HepG2 (cell line): Measurements from ENCODE around the gene CDK17. TPM values are rescaled to one million over a fixed set of nuclear protein-coding genes. Genes with fewer than 3 reads are reported as not detected.

Source experiments
- CHD4 ChIP-seq: fragments of 200-600 bp; sonication (generic); IDR thresholded peaks from 2 replicates; pipeline ENCODE4 v1.7.0; 2017; ENCODE audit warnings: mild to moderate bottlenecking, low read length, borderline replicate concordance
- HDAC1 ChIP-seq: sonication (generic); formaldehyde crosslinking; IDR thresholded peaks from 2 replicates; pipeline ENCODE4 v1.5.1; 2020; ENCODE audit warnings: mild to moderate bottlenecking, missing genetic modification reagents
- HIVEP1 ChIP-seq: sonication (generic); formaldehyde crosslinking; IDR thresholded peaks from 2 replicates; pipeline ENCODE4 v1.4.0; 2020; ENCODE audit warnings: mild to moderate bottlenecking, missing genetic modification reagents
- KAT7 ChIP-seq: IDR thresholded peaks from 2 replicates; pipeline ENCODE4 v1.6.1; 2018; ENCODE audit warnings: borderline replicate concordance, missing compliant biosample characterization
- MAFG ChIP-seq: sonication (generic); formaldehyde crosslinking; IDR thresholded peaks from 2 replicates; pipeline ENCODE4 v1.5.1; 2020; ENCODE audit warnings: mild to moderate bottlenecking, missing genetic modification reagents
- MEF2D ChIP-seq: sonication (generic); formaldehyde crosslinking; IDR thresholded peaks from 2 replicates; pipeline ENCODE4 v1.5.1; 2020; ENCODE audit warnings: mild to moderate bottlenecking, missing genetic modification reagents
- NPAS2 ChIP-seq: sonication (generic); formaldehyde crosslinking; IDR thresholded peaks from 2 replicates; pipeline ENCODE4 v1.8.0; 2022; ENCODE audit warnings: mild to moderate bottlenecking, missing genetic modification reagents, borderline replicate concordance
- NR2C2 ChIP-seq: sonication (generic); formaldehyde crosslinking; IDR thresholded peaks from 2 replicates; pipeline ENCODE4 v1.4.0; 2020; ENCODE audit warnings: missing genetic modification reagents, mild to moderate bottlenecking, moderate library complexity, borderline replicate concordance
- POLR2G ChIP-seq: fragments of 200-400 bp; formaldehyde crosslinking; IDR thresholded peaks from 2 replicates; pipeline ENCODE4 v1.6.1; 2018; ENCODE audit warnings: mild to moderate bottlenecking, low read depth, low read length, moderate library complexity
- RBM22 ChIP-seq: fragments of 200-400 bp; formaldehyde crosslinking; optimal IDR thresholded peaks from 2 replicates; pipeline ENCODE3; 2017; ENCODE audit warnings: mild to moderate bottlenecking, low read length, moderate library complexity
- TAF1 ChIP-seq: sonication (generic); formaldehyde crosslinking; IDR thresholded peaks from 2 replicates; pipeline ENCODE4 v1.4.0; 2020; ENCODE audit warnings: missing genetic modification reagents
- ZFP82 ChIP-seq: sonication (generic); formaldehyde crosslinking; IDR thresholded peaks from 2 replicates; pipeline ENCODE4 v1.5.1; 2020; ENCODE audit warnings: mild to moderate bottlenecking, missing genetic modification reagents, borderline replicate concordance
- ZMYM2 ChIP-seq: sonication (generic); formaldehyde crosslinking; IDR thresholded peaks from 2 replicates; pipeline ENCODE4 v1.8.0; 2022; ENCODE audit warnings: mild to moderate bottlenecking, missing genetic modification reagents
- ZNF234 ChIP-seq: sonication (generic); formaldehyde crosslinking; conservative IDR thresholded peaks from 2 replicates; pipeline ENCODE4 v1.5.1; 2020; ENCODE audit warnings: mild to moderate bottlenecking, missing genetic modification reagents
- ZNF281 ChIP-seq: sonication (generic); formaldehyde crosslinking; IDR thresholded peaks from 2 replicates; pipeline ENCODE4 v1.4.0; 2020; ENCODE audit warnings: missing genetic modification reagents, borderline replicate concordance
- ZNF34 ChIP-seq: sonication (generic); formaldehyde crosslinking; IDR thresholded peaks from 2 replicates; pipeline ENCODE4 v1.4.0; 2020; ENCODE audit warnings: mild to moderate bottlenecking, missing genetic modification reagents, borderline replicate concordance
- ZNF350 ChIP-seq: sonication (generic); formaldehyde crosslinking; IDR thresholded peaks from 2 replicates; pipeline ENCODE4 v1.4.0; 2020; ENCODE audit warnings: mild to moderate bottlenecking, low read depth, missing genetic modification reagents, borderline replicate concordance
- ZNF598 ChIP-seq: sonication (generic); formaldehyde crosslinking; IDR thresholded peaks from 2 replicates; pipeline ENCODE4 v1.5.1; 2020; ENCODE audit warnings: mild to moderate bottlenecking, missing genetic modification reagents, borderline replicate concordance
- ZNF605 ChIP-seq: sonication (generic); formaldehyde crosslinking; IDR thresholded peaks from 2 replicates; pipeline ENCODE4 v1.8.0; 2022; ENCODE audit warnings: mild to moderate bottlenecking, missing genetic modification reagents
- polyA plus RNA-seq, 8 experiments: library from polyadenylated mRNA; depleted of rRNA in 3 of 8; stranded (reverse) in 7 of 8; unstranded in 1 of 8; fragments of >200 nt; fragmentation: Illumina TruSeq in 4 of 8; extraction: Trizol in 4 of 8; gene quantifications; 2 replicates each; pipeline versions ENCODE4 v1.2.1 to v1.2.3, GENCODE V29; 2011 to 2016; ENCODE audit warnings: low read depth in 4 of 8, missing spikeins in 1 of 8, mixed read lengths in 1 of 8; ENCODE audit not compliant: insufficient read depth in 1 of 8
- total RNA-seq, 5 experiments: library from RNA; depleted of rRNA; stranded (reverse); fragments of >200 nt; fragmentation: Illumina TruSeq; extraction: Trizol; gene quantifications; 2 replicates each; pipeline ENCODE4 v1.2.3, GENCODE V29; 2016; ENCODE audit warnings: low read depth in 1 of 5

Gene CDK17
- total and polyA plus RNA-seq, 2 of the 13 experiments (the other 11 are each of a cell fraction or from before 2014, with no cell fraction given): 9.9 to 22.3 TPM

- TF ChIP-seq TAF1 (CRISPR knock-in tag) (peak; percentile 62), NPAS2 (CRISPR knock-in tag) (no peak), ZFP82 (CRISPR knock-in tag) (peak; percentile 60; the same call in 1 of the 2 replicates), CHD4 (no peak), ZNF281 (0 out of 2 replicates have a peak, but pooled peaks have one; percentile 28), ZNF598 (CRISPR knock-in tag) (no peak), MEF2D (CRISPR knock-in tag) (0 out of 2 replicates have a peak, but pooled peaks have one; percentile 3), ZNF350 (CRISPR knock-in tag) (no peak), NR2C2 (CRISPR knock-in tag) (peak; percentile 37; the same call in 1 of the 2 replicates), POLR2G (peak; percentile 84), HIVEP1 (CRISPR knock-in tag) (0 out of 2 replicates have a peak, but pooled peaks have one; percentile 2), ZNF234 (no peak), ZNF605 (CRISPR knock-in tag) (no peak), MAFG (CRISPR knock-in tag) (no peak), ZMYM2 (0 out of 2 replicates have a peak, but pooled peaks have one; percentile 10), ZNF34 (0 out of 2 replicates have a peak, but pooled peaks have one; percentile 16), RBM22 (no peak), KAT7 (CRISPR knock-in tag) (0 out of 2 replicates have a peak, but pooled peaks have one; percentile 15), HDAC1 (CRISPR knock-in tag) (peak; percentile 21; the same call in 1 of the 2 replicates)
Measured at GRCh38 chr12:96399919-96400630, at the start of gene CDK17 (continued).
